ENCODE results near the gene PRPF19.

PRPF19 gene

GRCh38 chr11:60872124-60872960, 34.0 kb downstream of the PRPF19 start:
- DNase-seq: no peak

GRCh38 chr11:60871378-60872061, 34.9 kb downstream of the PRPF19 start:
- DNase-seq: no peak

GRCh38 chr11:60870733-60871377, 35.5 kb downstream of the PRPF19 start:
- DNase-seq: no peak

- DNase-seq: no peak
Measured at GRCh38 chr11:60870276-60870675, 36.1 kb downstream of the PRPF19 start.

GRCh38 chr11:60869451-60869825, 36.9 kb downstream of the PRPF19 start:
- DNase-seq: no peak

GRCh38 chr11:60868682-60869450, 37.5 kb downstream of the PRPF19 start:
- DNase-seq: no peak

- no peak for DNase-seq
Measured at GRCh38 chr11:60867871-60868681, 38.3 kb downstream of the PRPF19 start.

GRCh38 chr11:60866911-60867870, 39.2 kb downstream of the PRPF19 start, which contains the start of gene ZP1:
ZP1 (plus strand) TSS chr11:60867542; CDS start chr11:60867562, 20 bp downstream.
- DNase-seq: no peak

GRCh38 chr11:60864856-60865513, 41.4 kb downstream of the PRPF19 start:
- no peak for DNase-seq

- no peak for DNase-seq
Measured at GRCh38 chr11:60863550-60864521, 42.5 kb downstream of the PRPF19 start.

- DNase-seq: no peak
Measured at GRCh38 chr11:60862171-60862570, 44.2 kb downstream of the PRPF19 start.

GRCh38 chr11:60860943-60861342, 45.4 kb downstream of the PRPF19 start:
- no peak for DNase-seq

- no peak for DNase-seq
Measured at GRCh38 chr11:60859616-60860250, 46.7 kb downstream of the PRPF19 start.

GRCh38 chr11:60858731-60859464, 47.5 kb downstream of the PRPF19 start:
- DNase-seq: no peak

- no peak for DNase-seq
Measured at GRCh38 chr11:60858236-60858635, 48.1 kb downstream of the PRPF19 start.

GRCh38 chr11:60857378-60858232, 48.8 kb downstream of the PRPF19 start:
- no peak for DNase-seq
